HG03442 (cell line): ENCODE measurements around the gene TJP2.

Experiments used
- ATAC-seq: cut with Tn5 transposase; IDR thresholded peaks from one replicate; pipeline ENCODE4 v1.9.1; 2021; ENCODE audit warnings: mild to moderate bottlenecking, moderate library complexity; ENCODE audit not compliant: unreplicated experiment

The TJP2 gene

DNA sequence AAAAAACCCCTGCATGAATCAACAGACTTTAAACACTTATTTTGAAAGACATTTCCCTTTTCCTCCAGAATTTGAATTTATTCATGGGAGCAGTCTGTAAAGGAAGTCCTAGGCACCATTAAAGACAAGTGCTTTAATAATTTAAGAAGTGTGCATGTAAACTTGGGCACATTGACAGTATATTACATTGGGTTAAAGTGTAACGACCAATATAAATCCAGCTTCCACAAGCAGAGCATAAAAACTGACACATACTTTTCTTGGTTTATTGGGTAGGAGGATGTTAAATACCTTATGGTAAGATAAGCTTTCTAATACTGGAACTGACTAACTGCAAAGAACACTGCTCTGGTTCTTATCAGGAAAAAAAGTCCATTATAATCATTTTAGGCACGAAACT, 149.8 kb downstream of the TJP2 start:
- no peak for ATAC-seq
